Pancreas (tissue), 10 donors: Measurements from ENCODE around the gene TIMM21. TPM values are rescaled to one million over a fixed set of nuclear protein-coding genes. Genes with fewer than 3 reads are reported as not detected.

ENCODE experiments used
- ATAC-seq, 4 donors: fragments of 200-7000 bp; cut with Tn5 transposase; one replicate each; pipeline versions ENCODE4 v1.8.0 to v1.9.1; 2020; ENCODE audit warnings: mild to moderate bottlenecking in 4 of 4, moderate library complexity in 4 of 4
- DNase-seq, 6 donors: peaks; one replicate each; pipeline ENCODE4 v3.0.0-alpha.2; 2020
- FAIRE-seq: peaks from 2 replicates; lab custom pipeline; 2012; peaks lifted over from hg19 to GRCh38; lab: Jason Lieb, UNC
- H3K27ac ChIP-seq, 4 donors: fragments of 200-600 bp; sonication (generic); 1 replicate in 3 of 4; 2 replicates in 1 of 4; pipeline versions ENCODE4 v1.5.0 to v1.8.0; 2020
- H3K27me3 ChIP-seq, 4 donors: fragments of 200-600 bp; one replicate each; pipeline ENCODE4 v1.8.0; 2021
- H3K36me3 ChIP-seq, 3 donors: fragments of 200-600 bp; sonication (generic) in 1 of 3; one replicate each; pipeline versions ENCODE4 v1.5.0 to v1.8.0; 2020 to 2021
- H3K4me1 ChIP-seq, 3 donors: fragments of 200-600 bp; one replicate each; pipeline ENCODE4 v1.8.0; 2021
- H3K4me3 ChIP-seq, 4 donors: fragments of 200-600 bp; sonication (generic) in 2 of 4; one replicate each; pipeline versions ENCODE4 v1.5.0 to v1.8.0; 2020 to 2021
- H3K9me3 ChIP-seq, 4 donors: fragments of 200-600 bp; one replicate each; pipeline ENCODE4 v1.8.0; 2021
- CTCF ChIP-seq, 4 donors: fragments of 200-600 bp; sonication (generic) in 3 of 4; IDR thresholded peaks; one replicate each; pipeline versions ENCODE4 v1.5.0 to v1.8.0; 2021; ENCODE audit warnings: antibody characterized with exemption in 4 of 4
- WGBS, 2 donors: extraction: QIAGEN DNeasy Blood & Tissue Kit; methylation state at CpG; one replicate each; pipeline ENCODE4 v1.1.7; 2013; 5-methylcytosine and 5-hydroxymethylcytosine counted together
- intact Hi-C, 3 donors: fragments of 100-400 bp; cut with DNase I; formaldehyde crosslinking; loops; one replicate each; pipeline versions ENCODE4 v1.11.1 to v1.14.2; 2022
- polyA plus RNA-seq, 2 donors: library from polyadenylated mRNA; stranded (reverse); fragments of 200-250 nt; gene quantifications; one replicate each; pipeline ENCODE4 v1.2.3, GENCODE V29; 2013
- total RNA-seq, 6 donors: library from RNA; stranded (reverse); fragmentation: NEBNext Ultra II Directional in 4 of 6; extraction: Animal tissue kit (Norgen Biotek cat#: 25700) in 4 of 6; gene quantifications; one replicate each; pipeline versions ENCODE4 v1.2.1 to v1.2.4, GENCODE V29; 2021 to 2023
- donor health status: healthy with polysubstance abuse.
- donor health status: DM: no; HTN: no; CAD: no; lungs with moderate emphysema.
- donor health status: DM: no; HTN: no; CAD: no.
- donor health status: control.
- donor health status: control.
- donor health status: Bipolar disorder and iron deficiency.
- donor health status: DM: yes; HTN: yes; CAD: no.
- donor health status: DM: no; HTN: no; CAD: no.
- donor health status: DM: no; HTN: no; CAD: no.
- donor health status: DM: yes; HTN: yes; CAD: no.

TIMM21 gene
- total and polyA plus RNA-seq, 8 donors: 6.0 to 14.3 (median 10.0) TPM

GRCh38 chr18:74152270-74152669, 3.9 kb downstream of the TIMM21 start:
- Histone ChIP-seq H3K4me3 (no peak overlapping the region), H3K27ac (no peak overlapping the region), H3K9me3 (no peaks in the 10 kb centered on the region), H3K4me1 (peaks cover 0 to 17% (median 14%) of the 10 kb centered on the region in 3 donors), H3K27me3 (no peaks in the 10 kb centered on the region), H3K36me3 (no peaks in the 10 kb centered on the region)
- DNase-seq: no peak
- WGBS, 2 donors: 82 to 83% methylated on average over 6 of the region's 6 CpGs
- no peak for FAIRE-seq
- no peak for ATAC-seq
- no peak for TF ChIP-seq CTCF (IDR thresholded peaks at IDR 0.05)
- intact Hi-C loops: no loop called here

GRCh38 chr18:74152857-74153256, 4.5 kb downstream of the TIMM21 start:
- 92 to 93% methylated on average over 2 of the region's 2 CpGs for WGBS, 2 donors
- intact Hi-C loops: no loop called here
- H3K4me3 ChIP-seq: no peak overlapping the region
- peaks cover 0 to 4% (median 0%) of the 10 kb centered on the region in 3 donors for H3K36me3 ChIP-seq
- no peak for TF ChIP-seq CTCF (IDR thresholded peaks at IDR 0.05)
- DNase-seq (no peak), FAIRE-seq (no peak), ATAC-seq (no peak)
- H3K27ac ChIP-seq: no peak overlapping the region
- H3K4me1 ChIP-seq: peaks cover 0 to 17% (median 14%) of the 10 kb centered on the region in 3 donors
- no peaks in the 10 kb centered on the region for H3K9me3 ChIP-seq
- H3K27me3 ChIP-seq: no peaks in the 10 kb centered on the region

- WGBS, 2 donors: 85 to 87% methylated on average over 4 of the region's 4 CpGs
- Histone ChIP-seq H3K27me3 (no peaks in the 10 kb centered on the region), H3K4me1 (peaks cover 0 to 17% (median 14%) of the 10 kb centered on the region in 3 donors), H3K27ac (no peak overlapping the region), H3K36me3 (peaks cover 0 to 8% (median 1%) of the 10 kb centered on the region in 3 donors), H3K9me3 (no peaks in the 10 kb centered on the region), H3K4me3 (no peak overlapping the region)
- no peak for FAIRE-seq
- intact Hi-C loops: no loop called here
- DNase-seq: no peak
- no peak for TF ChIP-seq CTCF (IDR thresholded peaks at IDR 0.05)
- no peak for ATAC-seq
Measured at GRCh38 chr18:74153377-74153776, 5.1 kb downstream of the TIMM21 start.

GRCh38 chr18:74153793-74154192, 5.5 kb downstream of the TIMM21 start:
- FAIRE-seq: no peak
- no peak for DNase-seq
- no peak for ATAC-seq
- Histone ChIP-seq H3K4me1 (peaks cover 0 to 17% (median 14%) of the 10 kb centered on the region in 3 donors), H3K9me3 (no peaks in the 10 kb centered on the region), H3K4me3 (no peak overlapping the region), H3K27ac (no peak overlapping the region), H3K36me3 (peaks cover 0 to 8% (median 5%) of the 10 kb centered on the region in 3 donors), H3K27me3 (no peaks in the 10 kb centered on the region)
- 95 to 97% methylated on average over 4 of the region's 4 CpGs for WGBS, 2 donors
- no peak for TF ChIP-seq CTCF (IDR thresholded peaks at IDR 0.05)
- intact Hi-C loops: no loop called here

- Histone ChIP-seq H3K9me3 (no peaks in the 10 kb centered on the region), H3K4me3 (no peak overlapping the region), H3K27ac (no peak overlapping the region), H3K4me1 (peaks cover 0 to 8% (median 6%) of the 10 kb centered on the region in 3 donors), H3K27me3 (no peaks in the 10 kb centered on the region), H3K36me3 (peaks cover 0 to 8% (median 8%) of the 10 kb centered on the region in 3 donors)
- DNase-seq (no peak), FAIRE-seq (no peak), ATAC-seq (no peak)
- TF ChIP-seq CTCF (IDR thresholded peaks at IDR 0.05): no peak
- intact Hi-C loops: no loop called here
- 90 to 95% methylated on average over 4 of the region's 4 CpGs for WGBS, 2 donors
Measured at GRCh38 chr18:74154716-74155115, 6.4 kb downstream of the TIMM21 start.
